ENCODE results near the gene TMA7. TPM values are rescaled to one million over a fixed set of nuclear protein-coding genes. Genes with fewer than 3 reads are reported as not detected.

The TMA7 gene
- total RNA-seq, 3 donors from 2014 or later = 270 to 343 (median 333) TPM

- Histone ChIP-seq H3K9me3 (no peaks in the 10 kb centered on the region), H3K4me1 (no peaks in the 10 kb centered on the region), H3K27me3 (no peaks in the 10 kb centered on the region), H3K27ac (no peak overlapping the region), H3K36me3 (peaks cover 12% of the 10 kb centered on the region), H3K4me3 (no peak overlapping the region)
- TF ChIP-seq CTCF (IDR thresholded peaks at IDR 0.05) (no peak), POLR2A (IDR thresholded peaks at IDR 0.05) (no peak), POLR2AphosphoS5 (IDR thresholded peaks at IDR 0.05) (no peak)
- DNase-seq (ENCODE audit: low spot score in 2 of 2) = peak; percentile 16 to 47
- intact Hi-C loops (cut with DNase I; ENCODE audit: low total_unique reads) = loop anchor here (10.0 kb wide), 1 partner anchor 135 kb away; no protein-coding TSS in a partner anchor
Observed at GRCh38 chr3:48409291-48410201, 30.5 kb upstream of the TMA7 start.

- H3K36me3 ChIP-seq = peaks cover 17% of the 10 kb centered on the region
- H3K27me3 ChIP-seq = no peaks in the 10 kb centered on the region
- intact Hi-C loops (cut with DNase I; ENCODE audit: low total_unique reads) = loop anchor here (10.0 kb wide), 1 partner anchor 136 kb away; no protein-coding TSS in a partner anchor
- TF ChIP-seq POLR2A (IDR thresholded peaks at IDR 0.05) = no peak
- no peak for TF ChIP-seq POLR2AphosphoS5 (IDR thresholded peaks at IDR 0.05)
- no peak for TF ChIP-seq CTCF (IDR thresholded peaks at IDR 0.05)
- peak; percentile 15 to 43 for DNase-seq (ENCODE audit: low spot score in 2 of 2)
- H3K4me3 ChIP-seq = no peak overlapping the region
- no peaks in the 10 kb centered on the region for H3K4me1 ChIP-seq
- H3K9me3 ChIP-seq = no peaks in the 10 kb centered on the region
- H3K27ac ChIP-seq = no peak overlapping the region
Observed at GRCh38 chr3:48410205-48411040, 29.6 kb upstream of the TMA7 start.

GRCh38 chr3:48411041-48411588 is 28.9 kb upstream of the TMA7 start:
- intact Hi-C loops (cut with DNase I; ENCODE audit: low total_unique reads) = loop anchor here (10.0 kb wide), 1 partner anchor 136 kb away; no protein-coding TSS in a partner anchor
- TF ChIP-seq CTCF (IDR thresholded peaks at IDR 0.05) (no peak), POLR2A (IDR thresholded peaks at IDR 0.05) (no peak), POLR2AphosphoS5 (IDR thresholded peaks at IDR 0.05) (no peak)
- Histone ChIP-seq H3K4me3 (no peak overlapping the region), H3K27ac (no peak overlapping the region), H3K4me1 (no peaks in the 10 kb centered on the region), H3K9me3 (no peaks in the 10 kb centered on the region), H3K27me3 (no peaks in the 10 kb centered on the region), H3K36me3 (peaks cover 24% of the 10 kb centered on the region)
- DNase-seq (ENCODE audit: low spot score in 2 of 2) = peak; percentile 16 to 24

GRCh38 chr3:48411606-48412374 is 28.3 kb upstream of the TMA7 start:
- Histone ChIP-seq H3K4me1 (no peaks in the 10 kb centered on the region), H3K9me3 (no peaks in the 10 kb centered on the region), H3K27ac (peak overlapping the region in 1 of 2 donors; percentile 7), H3K27me3 (no peaks in the 10 kb centered on the region), H3K36me3 (peaks cover 24% of the 10 kb centered on the region), H3K4me3 (no peak overlapping the region)
- intact Hi-C loops (cut with DNase I; ENCODE audit: low total_unique reads) = loop anchor here (10.0 kb wide), 1 partner anchor 137 kb away; no protein-coding TSS in a partner anchor
- peak in 1 of 2 donors; percentile 33 for DNase-seq (ENCODE audit: low spot score in 2 of 2)
- TF ChIP-seq POLR2A (IDR thresholded peaks at IDR 0.05) (no peak), POLR2AphosphoS5 (IDR thresholded peaks at IDR 0.05) (no peak), CTCF (IDR thresholded peaks at IDR 0.05) (no peak)

Data from breast epithelium (tissue), 4 donors.